HCT116 (cell line): ENCODE measurements around the gene MINDY4. TPM values are rescaled to one million over a fixed set of nuclear protein-coding genes. Genes with fewer than 3 reads are reported as not detected.

Source experiments
- ATAC-seq: fragments of 200-7000 bp; cut with Tn5 transposase; 2 replicates; pipeline ENCODE4 v1.9.1; 2020; ENCODE audit warnings: mild to moderate bottlenecking, moderate library complexity
- BruUV-seq: library from RNA; stranded (reverse); fragments of 400-500 nt; replicated peaks from 2 replicates; lab custom pipeline; 2021; lab: Mats Ljungman, UMichigan
- CTCF ChIA-PET: fragments of 300-600 bp; sonication (Branson Sonifier 250); formaldehyde crosslinking; loops from one replicate; lab custom pipeline; 2021; ENCODE audit warnings: antibody characterized with exemption; lab: Charles Lee
- POLR2A ChIA-PET: fragments of 300-600, 350-600 bp; sonication (Branson Sonifier 250); formaldehyde crosslinking; loops from one replicate; lab custom pipeline; 2021; ENCODE audit warnings: antibody characterized with exemption; lab: Charles Lee
- RAD21 ChIA-PET, 2 experiments: fragments of 300-600 bp; sonication (Branson Sonifier 250); formaldehyde crosslinking; loops; one replicate each; lab custom pipeline; 2023; ENCODE audit warnings: low total read pairs in 2 of 2; ENCODE audit not compliant: uncharacterized antibody in 2 of 2, unreplicated experiment in 2 of 2, low non-redundant PET in 1 of 2; lab: Charles Lee
- DNase-seq: peaks from one replicate; pipeline ENCODE4 v3.0.0-alpha.2; 2010; ENCODE audit warnings: low read depth, low spot score
- H2AFZ ChIP-seq: fragments of 200-600 bp; shearing (Covaris generic), sonication (generic); 2 replicates; pipeline ENCODE4 v1.6.1; 2017; ENCODE audit warnings: low read depth, mixed run types, mixed read lengths, antibody characterized with exemption, low read length; ENCODE audit not compliant: poor library complexity, severe bottlenecking
- H3K27ac ChIP-seq: 2 replicates; pipeline ENCODE4 v1.5.1; 2012; ENCODE audit warnings: low read depth, low read length
- H3K27me3 ChIP-seq: fragments of 200-600 bp; sonication (generic); 2 replicates; pipeline ENCODE4 v1.6.1; 2016; ENCODE audit warnings: mixed run types, low read length, mixed read lengths; ENCODE audit not compliant: insufficient read depth
- H3K36me3 ChIP-seq, 2 experiments: fragments of 200-500 bp in 1 of 2; fragments of 200-600 bp in 1 of 2; sonication (Bioruptor generic) in 1 of 2; sonication (generic) in 1 of 2; 2 replicates each; pipeline versions ENCODE4 v1.5.1 to v1.6.1; 2014 to 2016; ENCODE audit warnings: low read length in 2 of 2, inconsistent platforms in 1 of 2, mixed read lengths in 1 of 2, mixed run types in 1 of 2; ENCODE audit not compliant: insufficient read depth in 2 of 2, control insufficient read depth in 1 of 2
- H3K4me1 ChIP-seq, 2 experiments: fragments of 200-600 bp in 1 of 2; sonication (generic) in 1 of 2; 2 replicates each; pipeline versions ENCODE4 v1.5.1 to v1.6.1; 2012 to 2017; ENCODE audit warnings: low read length in 2 of 2, inconsistent platforms in 1 of 2, mild to moderate bottlenecking in 1 of 2, mixed read lengths in 1 of 2, mixed run types in 1 of 2, moderate library complexity in 1 of 2; ENCODE audit not compliant: insufficient read depth in 2 of 2, control insufficient read depth in 1 of 2
- H3K4me2 ChIP-seq: fragments of 200-600 bp; sonication (generic); 2 replicates; pipeline ENCODE4 v1.6.1; 2017; ENCODE audit warnings: mixed run types, low read length, mixed read lengths
- H3K4me3 ChIP-seq, 2 experiments: fragments of 200-600 bp in 1 of 2; sonication (generic) in 1 of 2; replicated peaks in 1 of 2; 2 replicates each; pipeline ENCODE4 v1.5.1; 2011 to 2016; ENCODE audit warnings: low read length in 2 of 2, control low read depth in 1 of 2, low read depth in 1 of 2, mild to moderate bottlenecking in 1 of 2, mixed read lengths in 1 of 2, mixed run types in 1 of 2
- H3K79me2 ChIP-seq: fragments of 200-600 bp; sonication (generic); 2 replicates; pipeline ENCODE4 v1.6.1; 2017; ENCODE audit warnings: mild to moderate bottlenecking, mixed run types, low read length, moderate library complexity, mixed read lengths; ENCODE audit not compliant: insufficient read depth
- H3K9ac ChIP-seq: fragments of 200-600 bp; sonication (generic); 2 replicates; pipeline ENCODE4 v1.6.1; 2016; ENCODE audit warnings: low read length, mixed read lengths
- H3K9me2 ChIP-seq: fragments of 200-600 bp; sonication (generic), shearing (Covaris generic); 2 replicates; pipeline ENCODE4 v1.6.1; 2017; ENCODE audit warnings: mixed run types, mild to moderate bottlenecking, moderate library complexity; ENCODE audit not compliant: insufficient read depth
- H3K9me3 ChIP-seq, 2 experiments: fragments of 200-500 bp in 1 of 2; fragments of 200-600 bp in 1 of 2; sonication (Bioruptor generic) in 1 of 2; sonication (generic) in 1 of 2; 2 replicates each; pipeline ENCODE4 v1.6.1; 2014 to 2017; ENCODE audit warnings: low read length in 2 of 2, mixed read lengths in 2 of 2, inconsistent platforms in 1 of 2, low read depth in 1 of 2, mild to moderate bottlenecking in 1 of 2, mixed run types in 1 of 2, moderate library complexity in 1 of 2; ENCODE audit not compliant: control insufficient read depth in 1 of 2, insufficient read depth in 1 of 2
- H4K20me1 ChIP-seq: fragments of 200-600 bp; sonication (generic), shearing (Covaris generic); 2 replicates; pipeline ENCODE4 v1.6.1; 2017; ENCODE audit warnings: mixed run types, mild to moderate bottlenecking, moderate library complexity; ENCODE audit not compliant: insufficient read depth
- CBX3 ChIP-seq: IDR thresholded peaks from 2 replicates; pipeline ENCODE4 v1.6.1; 2012; ENCODE audit warnings: low read depth
- CEBPB ChIP-seq: IDR thresholded peaks from 2 replicates; pipeline ENCODE4 v1.6.1; 2012; ENCODE audit warnings: low read depth
- CTCF ChIP-seq, 3 experiments: fragments of 200-600 bp in 1 of 3; sonication (generic) in 1 of 3; IDR thresholded peaks in 2 of 3; conservative IDR thresholded peaks in 1 of 3; 2 replicates each; pipeline ENCODE4 v1.5.1; 2012 to 2017; ENCODE audit warnings: low read depth in 2 of 3, low read length in 2 of 3, antibody characterized with exemption in 1 of 3, borderline replicate concordance in 1 of 3, control low read depth in 1 of 3, mild to moderate bottlenecking in 1 of 3, mixed read lengths in 1 of 3, mixed run types in 1 of 3, moderate library complexity in 1 of 3; ENCODE audit not compliant: insufficient read depth in 1 of 3
- EGR1 ChIP-seq: IDR thresholded peaks from 2 replicates; pipeline ENCODE4 v1.6.1; 2012; ENCODE audit warnings: low read depth
- ELF1 ChIP-seq: IDR thresholded peaks from 2 replicates; pipeline ENCODE4 v1.6.1; 2012; ENCODE audit warnings: low read depth, borderline replicate concordance
- EZH2 ChIP-seq: fragments of 200-600 bp; sonication (generic); IDR thresholded peaks from 2 replicates; pipeline ENCODE4 v1.6.1; 2017; ENCODE audit warnings: antibody characterized with exemption, mixed run types
- EZH2phosphoT487 ChIP-seq: fragments of 200-600 bp; IDR thresholded peaks from 2 replicates; pipeline ENCODE4 v1.6.1; 2018; ENCODE audit warnings: antibody characterized with exemption, borderline replicate concordance
- JUND ChIP-seq: IDR thresholded peaks from 2 replicates; pipeline ENCODE4 v1.6.1; 2012
- POLR2A ChIP-seq: IDR thresholded peaks from 2 replicates; pipeline ENCODE4 v1.7.0; 2011; ENCODE audit warnings: borderline replicate concordance; ENCODE audit not compliant: insufficient read depth, insufficient read length; ENCODE audit errors: extremely low read depth
- POLR2AphosphoS5 ChIP-seq: IDR thresholded peaks from 2 replicates; pipeline ENCODE4 v1.6.1; 2011; ENCODE audit warnings: mild to moderate bottlenecking, low read depth, low read length, moderate library complexity
- REST ChIP-seq: IDR thresholded peaks from 2 replicates; pipeline ENCODE4 v1.6.1; 2012; ENCODE audit warnings: low read depth
- SIN3A ChIP-seq: IDR thresholded peaks from 2 replicates; pipeline ENCODE4 v1.6.1; 2012; ENCODE audit warnings: low read depth
- SP1 ChIP-seq: IDR thresholded peaks from 2 replicates; pipeline ENCODE4 v1.6.1; 2012; ENCODE audit warnings: low read depth
- SRF ChIP-seq: IDR thresholded peaks from 2 replicates; pipeline ENCODE4 v1.6.1; 2012; ENCODE audit warnings: low read depth
- TCF7L2 ChIP-seq: IDR thresholded peaks from 2 replicates; pipeline ENCODE4 v1.7.0; 2011; ENCODE audit warnings: borderline replicate concordance, inconsistent platforms; ENCODE audit not compliant: insufficient read depth, insufficient read length; ENCODE audit errors: extremely low read depth
- YY1 ChIP-seq: IDR thresholded peaks from 2 replicates; pipeline ENCODE4 v1.6.1; 2011; ENCODE audit warnings: low read length, low read depth, moderate library complexity, mild to moderate bottlenecking; ENCODE audit not compliant: insufficient replicate concordance; ENCODE audit errors: extremely low read depth
- ZFX ChIP-seq: fragments of 450-650 bp; IDR thresholded peaks from 2 replicates; pipeline ENCODE4 v1.6.1; 2017
- ZNF274 ChIP-seq: fragments of 200-500 bp; sonication (Bioruptor generic); IDR thresholded peaks from 2 replicates; pipeline ENCODE4 v1.6.1; 2014; ENCODE audit warnings: mild to moderate bottlenecking, low read depth, low read length, inconsistent platforms
- intact Hi-C: fragments of 100-400 bp; cut with micrococcal nuclease; formaldehyde crosslinking; loops from 2 replicates; pipeline ENCODE4 v1.10.0; 2022
- total RNA-seq: library from RNA; stranded (reverse); gene quantifications from one replicate; pipeline ENCODE4 v1.2.1, GENCODE V29; 2021; ENCODE audit not compliant: unreplicated experiment
- TF ChIP-seq, protein P1 (sequence below): IDR thresholded peaks from 2 replicates; pipeline ENCODE4 v1.6.1; 2011; ENCODE audit warnings: mild to moderate bottlenecking, low read length, moderate library complexity; ENCODE audit not compliant: insufficient replicate concordance; ENCODE audit errors: extremely low read depth

Gene MINDY4
- total RNA-seq, 1 experiment from 2014 or later, result 6.1 TPM

GRCh38 chr7:30938435-30939316 lies 167.5 kb downstream of the MINDY4 start:
- intact Hi-C loops, result loop anchor here (2.0 kb wide), 1 partner anchor 36 kb away; no protein-coding TSS in a partner anchor
- peaks cover 20% of the 10 kb centered on the region for H3K27me3 ChIP-seq
- H2AFZ ChIP-seq, result peak overlapping the region; percentile 85
- H3K4me3 ChIP-seq, result peak overlapping the region; percentile 19 to 46; a peak in 3 of 4 replicates
- BruUV-seq, result no TSS peak
- H3K9ac ChIP-seq, result no peak overlapping the region
- peak; percentile 95 for ATAC-seq
- DNase-seq, result peak; percentile 82
- RAD21 ChIA-PET, result interaction anchor here (1.0 to 1.2 kb wide), 2 partner anchors 184 kb away, joined by 4 to 7 read pairs; no protein-coding TSS in a partner anchor
- no peaks in the 10 kb centered on the region for H3K36me3 ChIP-seq
- H3K9me2 ChIP-seq, result no peaks in the 10 kb centered on the region
- no peaks in the 10 kb centered on the region for H3K79me2 ChIP-seq
- POLR2A ChIA-PET, result no interaction called here
- no peak overlapping the region; the same call in 1 of the 2 replicates for H3K27ac ChIP-seq
- CTCF ChIA-PET, result interaction anchor here (0.6 to 2.1 kb wide), 26 partner anchors 9 to 254 kb away, joined by 3 to 36 read pairs (median 4); no protein-coding TSS in a partner anchor
- H3K4me1 ChIP-seq, result peaks cover 3 to 12% of the 10 kb centered on the region in 2 experiments; a peak in 2 of 4 replicates
- no peaks in the 10 kb centered on the region for H4K20me1 ChIP-seq
- peak overlapping the region; percentile 68 for H3K4me2 ChIP-seq
- H3K9me3 ChIP-seq, result no peaks in the 10 kb centered on the region
- TF ChIP-seq POLR2AphosphoS5, result 0 out of 2 replicates have a peak, but pooled peaks have one; percentile 24
- TF ChIP-seq CTCF (IDR thresholded peaks at IDR 0.05 in 2 of 3, conservative IDR thresholded peaks at IDR 0.05 in 1 of 3; ENCODE audit: borderline replicate concordance in 1 of 3, insufficient read depth in 1 of 3, low read depth in 2 of 3, low read length in 2 of 3), result peak; percentile 87 to 94 (median 90)
- no peak for TF ChIP-seq JUND
- no peak for TF ChIP-seq CBX3
- no peak for TF ChIP-seq EGR1
- TF ChIP-seq EZH2, result no peak
- no peak for TF ChIP-seq POLR2A
- TF ChIP-seq EZH2phosphoT487, result no peak
- TF ChIP-seq CEBPB, result no peak
- no peak for TF ChIP-seq TCF7L2
- TF ChIP-seq REST, result no peak
- TF ChIP-seq ZNF274, result no peak
- no peak for TF ChIP-seq ZFX
- TF ChIP-seq SIN3A, result no peak
- TF ChIP-seq ELF1, result no peak
- no peak for TF ChIP-seq SP1
- TF ChIP-seq, protein P1, sequence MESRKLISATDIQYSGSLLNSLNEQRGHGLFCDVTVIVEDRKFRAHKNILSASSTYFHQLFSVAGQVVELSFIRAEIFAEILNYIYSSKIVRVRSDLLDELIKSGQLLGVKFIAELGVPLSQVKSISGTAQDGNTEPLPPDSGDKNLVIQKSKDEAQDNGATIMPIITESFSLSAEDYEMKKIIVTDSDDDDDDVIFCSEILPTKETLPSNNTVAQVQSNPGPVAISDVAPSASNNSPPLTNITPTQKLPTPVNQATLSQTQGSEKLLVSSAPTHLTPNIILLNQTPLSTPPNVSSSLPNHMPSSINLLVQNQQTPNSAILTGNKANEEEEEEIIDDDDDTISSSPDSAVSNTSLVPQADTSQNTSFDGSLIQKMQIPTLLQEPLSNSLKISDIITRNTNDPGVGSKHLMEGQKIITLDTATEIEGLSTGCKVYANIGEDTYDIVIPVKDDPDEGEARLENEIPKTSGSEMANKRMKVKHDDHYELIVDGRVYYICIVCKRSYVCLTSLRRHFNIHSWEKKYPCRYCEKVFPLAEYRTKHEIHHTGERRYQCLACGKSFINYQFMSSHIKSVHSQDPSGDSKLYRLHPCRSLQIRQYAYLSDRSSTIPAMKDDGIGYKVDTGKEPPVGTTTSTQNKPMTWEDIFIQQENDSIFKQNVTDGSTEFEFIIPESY, result peak; percentile 13
- peak; percentile 44 for TF ChIP-seq YY1
- TF ChIP-seq SRF, result no peak
